Duodenal mucosa (tissue), 2 donors: ENCODE data around the gene AP3B2.
A peak's percentile ranks its signal among the peaks of the same experiment; 100 is the strongest.

Experiments
- H3K27ac ChIP-seq: one replicate; pipeline ENCODE4 v1.7.0; 2013; ENCODE audit warnings: low read depth, low read length
- H3K27me3 ChIP-seq, 2 donors: one replicate each; pipeline ENCODE4 v1.7.0; 2013; ENCODE audit warnings: low read length in 2 of 2, control low read depth in 1 of 2; ENCODE audit not compliant: insufficient read depth in 2 of 2, control insufficient read depth in 1 of 2
- H3K36me3 ChIP-seq, 2 donors: one replicate each; pipeline ENCODE4 v1.7.0; 2013; ENCODE audit warnings: low read length in 2 of 2, control low read depth in 1 of 2; ENCODE audit not compliant: insufficient read depth in 2 of 2, control insufficient read depth in 1 of 2
- H3K4me1 ChIP-seq, 2 donors: one replicate each; pipeline ENCODE4 v1.7.0; 2013; ENCODE audit warnings: low read length in 2 of 2, control low read depth in 1 of 2; ENCODE audit not compliant: insufficient read depth in 2 of 2, control insufficient read depth in 1 of 2
- H3K4me3 ChIP-seq, 2 donors: one replicate each; pipeline ENCODE4 v1.7.0; 2013; ENCODE audit warnings: low read length in 2 of 2, low read depth in 1 of 2
- H3K9ac ChIP-seq, 2 donors: one replicate each; pipeline ENCODE4 v1.7.0; 2013; ENCODE audit warnings: low read length in 2 of 2, low read depth in 1 of 2
- H3K9me3 ChIP-seq, 2 donors: one replicate each; pipeline ENCODE4 v1.7.0; 2013; ENCODE audit warnings: low read length in 2 of 2, control low read depth in 1 of 2; ENCODE audit not compliant: control insufficient read depth in 1 of 2

AP3B2 gene

DNA sequence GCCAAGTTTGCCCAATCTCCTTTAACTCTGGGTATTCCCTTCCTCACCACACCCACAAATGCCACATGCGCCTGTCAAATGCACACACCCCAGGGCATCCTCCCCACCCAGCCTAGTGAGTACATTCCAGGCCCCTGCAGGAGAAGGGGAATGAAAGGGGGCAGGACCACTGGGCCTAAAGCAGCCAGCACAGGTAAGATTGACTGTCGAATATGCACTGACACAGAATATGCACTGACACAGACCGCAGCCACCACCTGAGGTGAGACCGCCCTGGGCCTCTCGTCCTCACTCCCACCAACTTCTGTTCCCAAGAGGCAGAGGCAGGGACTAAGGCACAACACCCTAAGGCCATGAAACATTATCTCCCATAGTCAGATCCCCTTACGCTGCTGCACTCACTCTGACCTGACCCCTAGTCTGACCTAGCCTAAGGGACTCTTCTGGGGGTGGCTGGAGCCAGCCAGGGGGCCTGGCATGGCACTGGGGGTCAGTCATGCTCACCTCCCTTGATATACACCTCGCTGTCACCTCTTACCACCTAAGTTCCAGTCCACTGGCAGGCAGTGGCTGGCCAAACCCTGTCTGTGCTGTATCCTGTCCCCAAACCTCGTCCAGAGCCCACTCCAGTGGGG is 10.8 kb downstream of the AP3B2 start:
- Histone ChIP-seq H3K27ac (no peak overlapping the region), H3K4me1 (no peaks in the 10 kb centered on the region), H3K9me3 (no peaks in the 10 kb centered on the region), H3K4me3 (no peak overlapping the region), H3K9ac (no peak overlapping the region), H3K36me3 (no peaks in the 10 kb centered on the region), H3K27me3 (no peaks in the 10 kb centered on the region)

DNA sequence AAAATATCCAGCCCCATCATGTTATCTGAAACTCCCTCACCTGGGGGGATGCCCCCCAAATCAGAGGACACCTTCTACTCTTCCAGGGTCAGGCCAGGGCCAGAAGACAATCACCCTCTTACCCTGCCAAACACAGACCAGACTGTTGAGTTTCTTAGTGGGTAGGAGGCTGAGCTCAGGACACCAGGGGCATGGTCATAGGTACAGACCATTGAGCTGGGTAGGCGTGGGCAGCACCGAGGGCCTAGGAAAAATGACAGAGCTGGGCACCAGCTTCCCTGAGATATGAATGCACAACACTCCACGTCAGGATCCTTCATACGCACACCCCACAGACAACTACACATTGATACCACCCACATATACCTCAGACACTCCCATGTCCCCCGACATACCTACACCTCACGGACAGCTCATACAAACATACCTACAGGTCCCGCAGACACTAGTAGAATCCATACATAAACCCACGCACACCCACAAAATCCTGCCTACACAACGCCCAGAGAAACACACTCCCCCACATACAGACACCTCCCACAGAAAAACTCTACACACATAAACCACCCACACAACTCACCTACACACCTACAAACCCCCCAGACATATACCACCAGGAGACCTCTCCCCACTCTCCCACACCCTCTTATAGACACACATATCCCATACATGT is 11.8 kb downstream of the AP3B2 start:
- Histone ChIP-seq H3K4me3 (no peak overlapping the region), H3K9me3 (no peaks in the 10 kb centered on the region), H3K9ac (no peak overlapping the region), H3K27me3 (no peaks in the 10 kb centered on the region), H3K4me1 (no peaks in the 10 kb centered on the region), H3K27ac (no peak overlapping the region), H3K36me3 (no peaks in the 10 kb centered on the region)

DNA sequence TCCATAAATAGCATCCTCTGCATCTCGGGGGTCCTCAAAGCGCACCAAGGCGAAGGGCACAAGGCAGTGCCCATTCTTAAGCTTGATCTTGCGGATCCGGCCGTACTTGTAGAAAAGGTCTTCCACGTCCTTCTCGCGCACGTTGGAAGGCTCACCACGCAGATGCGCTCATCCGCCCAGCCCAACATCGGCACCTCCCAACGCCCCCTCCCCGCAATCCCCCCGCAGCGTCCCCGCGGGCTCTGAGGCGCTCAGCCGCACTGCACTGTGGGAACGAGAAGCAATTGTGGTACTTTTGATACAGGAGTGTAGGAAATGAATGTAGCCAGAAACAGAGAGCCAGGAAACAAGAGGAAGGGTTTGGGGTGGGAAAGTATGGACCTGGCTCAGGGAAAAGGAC is 17.5 kb downstream of the AP3B2 start:
- no peak overlapping the region for H3K27ac ChIP-seq
- H3K9me3 ChIP-seq, result no peaks in the 10 kb centered on the region
- H3K9ac ChIP-seq, result no peak overlapping the region

DNA sequence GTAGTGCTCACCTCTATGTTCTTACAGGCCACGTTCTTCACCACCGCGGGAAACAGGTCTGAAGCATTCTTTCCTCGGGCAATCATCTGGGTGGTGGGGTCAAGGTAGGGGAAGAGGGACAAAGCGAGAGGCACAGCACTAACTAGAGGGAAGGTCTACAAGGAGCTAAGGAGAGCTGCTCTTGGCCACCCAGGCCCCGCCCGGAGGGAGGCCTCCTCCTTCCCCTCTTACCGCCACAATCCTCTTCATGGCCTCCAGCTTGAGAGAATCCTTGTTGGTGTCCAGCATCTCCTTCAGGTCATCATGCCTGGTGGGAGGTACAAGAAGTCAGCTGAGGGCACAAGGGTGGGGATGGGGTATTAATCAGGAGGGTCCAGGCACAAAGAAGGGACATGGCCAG is 20.5 kb downstream of the AP3B2 start:
- no peaks in the 10 kb centered on the region for H3K36me3 ChIP-seq
- no peak overlapping the region for H3K9ac ChIP-seq
- H3K27ac ChIP-seq, result no peak overlapping the region
- H3K4me1 ChIP-seq, result no peaks in the 10 kb centered on the region
- no peak overlapping the region for H3K4me3 ChIP-seq
- H3K27me3 ChIP-seq, result no peaks in the 10 kb centered on the region
- no peaks in the 10 kb centered on the region for H3K9me3 ChIP-seq

More for the DNA sequence above, 17.5 kb downstream of the AP3B2 start:
- H3K36me3 ChIP-seq, result no peaks in the 10 kb centered on the region
- no peaks in the 10 kb centered on the region for H3K27me3 ChIP-seq
- H3K4me3 ChIP-seq, result no peak overlapping the region
- no peaks in the 10 kb centered on the region for H3K4me1 ChIP-seq

DNA sequence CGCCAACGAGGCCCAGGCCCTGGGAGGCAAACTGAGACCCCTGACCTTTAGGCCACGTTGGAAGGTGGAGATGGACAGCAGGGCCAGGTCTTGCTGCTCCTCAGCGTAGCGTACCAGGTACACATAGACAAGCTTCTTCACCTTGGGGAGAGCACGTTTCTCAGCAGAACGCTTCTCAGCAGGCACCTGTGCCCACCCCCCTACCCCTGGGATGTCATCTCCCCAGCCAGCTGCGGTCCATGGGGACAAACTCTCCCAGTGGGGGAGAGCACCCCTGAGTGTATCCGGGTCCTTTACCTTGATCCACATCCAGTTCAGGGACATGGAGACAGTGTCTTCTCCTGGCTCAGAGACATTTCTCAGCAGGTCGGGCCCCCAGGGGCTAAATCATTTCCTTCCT is 21.0 kb downstream of the AP3B2 start:
- Histone ChIP-seq H3K27ac (no peak overlapping the region), H3K4me3 (no peak overlapping the region), H3K4me1 (no peaks in the 10 kb centered on the region), H3K36me3 (no peaks in the 10 kb centered on the region), H3K9ac (no peak overlapping the region), H3K27me3 (no peaks in the 10 kb centered on the region), H3K9me3 (no peaks in the 10 kb centered on the region)

DNA sequence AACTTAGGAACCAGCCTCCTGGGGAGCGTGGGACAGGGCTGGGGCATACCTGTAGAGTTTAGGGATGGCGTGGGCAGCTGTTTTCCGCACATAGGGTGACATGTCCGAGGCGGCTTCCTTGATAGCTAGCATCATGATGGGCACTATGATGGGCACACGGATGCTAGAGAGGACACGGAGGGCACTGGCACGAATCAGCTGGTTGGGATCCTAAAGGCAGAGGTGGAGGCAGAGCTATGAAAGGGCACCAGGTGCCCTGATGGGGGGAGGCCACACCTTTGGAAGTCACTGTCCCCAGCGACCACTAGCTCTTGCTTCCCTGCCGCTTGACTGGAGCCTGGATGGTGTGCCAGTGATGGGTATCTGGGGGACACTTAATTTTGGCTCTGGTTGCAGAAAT is 28.3 kb downstream of the AP3B2 start:
- peaks cover 6 to 16% of the 10 kb centered on the region in 2 donors for H3K27me3 ChIP-seq
- no peaks in the 10 kb centered on the region for H3K9me3 ChIP-seq
- no peak overlapping the region for H3K9ac ChIP-seq
- no peaks in the 10 kb centered on the region for H3K36me3 ChIP-seq
- no peak overlapping the region for H3K27ac ChIP-seq
- H3K4me3 ChIP-seq, result no peak overlapping the region
- H3K4me1 ChIP-seq, result peaks cover 0 to 8% of the 10 kb centered on the region in 2 donors

DNA sequence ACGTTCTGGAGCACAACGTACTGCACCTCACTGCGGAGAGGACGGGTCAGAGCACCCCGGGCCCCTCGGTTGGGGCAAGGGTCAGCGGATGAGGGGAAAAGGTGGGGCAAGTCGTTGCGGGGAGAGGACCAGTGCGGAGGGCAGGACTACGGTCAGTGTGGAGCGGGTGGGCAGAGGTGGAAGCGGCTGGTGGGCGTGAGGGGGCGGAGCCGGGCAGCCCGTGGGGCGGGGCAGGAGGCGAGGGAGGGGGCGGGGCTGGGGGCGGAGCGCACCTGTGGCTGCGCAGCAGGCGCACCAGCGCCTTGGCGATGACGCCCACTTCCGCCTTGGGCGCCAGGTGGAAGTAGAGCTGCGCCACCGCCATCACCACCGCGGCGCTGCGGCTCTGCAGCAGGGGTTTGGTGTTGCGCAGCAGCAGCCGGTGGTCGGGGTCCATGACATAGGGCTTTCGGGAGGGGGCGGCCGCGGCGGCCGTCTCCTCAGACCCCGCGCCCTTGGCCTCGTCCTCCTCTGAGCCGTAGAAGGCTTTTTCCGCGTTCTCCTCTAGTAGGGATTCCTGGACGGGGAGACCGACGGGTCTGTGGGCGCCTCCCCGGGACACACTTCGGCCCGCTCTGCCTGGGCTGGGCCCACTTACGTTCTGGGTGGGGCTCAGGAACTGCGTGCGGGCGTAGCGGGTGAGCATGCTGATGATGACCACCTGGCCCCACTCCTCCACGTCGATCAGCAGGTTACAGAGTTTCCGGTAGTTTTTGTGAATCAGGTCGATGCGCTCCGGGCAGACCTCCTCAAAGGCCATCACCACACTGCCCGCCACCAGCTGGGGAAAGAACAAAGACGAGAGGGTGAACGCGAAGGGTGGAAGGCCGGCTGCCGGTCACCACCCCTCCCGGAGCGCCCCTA is 29.2 kb downstream of the AP3B2 start:
- H3K36me3 ChIP-seq, result no peaks in the 10 kb centered on the region
- H3K27ac ChIP-seq, result no peak overlapping the region
- peak overlapping the region in 1 of 2 donors; percentile 18 for H3K9ac ChIP-seq
- H3K4me3 ChIP-seq, result peak overlapping the region; percentile 74 to 76
- H3K9me3 ChIP-seq, result no peaks in the 10 kb centered on the region
- H3K4me1 ChIP-seq, result peaks cover 0 to 8% of the 10 kb centered on the region in 2 donors
- peaks cover 6 to 16% of the 10 kb centered on the region in 2 donors for H3K27me3 ChIP-seq

DNA sequence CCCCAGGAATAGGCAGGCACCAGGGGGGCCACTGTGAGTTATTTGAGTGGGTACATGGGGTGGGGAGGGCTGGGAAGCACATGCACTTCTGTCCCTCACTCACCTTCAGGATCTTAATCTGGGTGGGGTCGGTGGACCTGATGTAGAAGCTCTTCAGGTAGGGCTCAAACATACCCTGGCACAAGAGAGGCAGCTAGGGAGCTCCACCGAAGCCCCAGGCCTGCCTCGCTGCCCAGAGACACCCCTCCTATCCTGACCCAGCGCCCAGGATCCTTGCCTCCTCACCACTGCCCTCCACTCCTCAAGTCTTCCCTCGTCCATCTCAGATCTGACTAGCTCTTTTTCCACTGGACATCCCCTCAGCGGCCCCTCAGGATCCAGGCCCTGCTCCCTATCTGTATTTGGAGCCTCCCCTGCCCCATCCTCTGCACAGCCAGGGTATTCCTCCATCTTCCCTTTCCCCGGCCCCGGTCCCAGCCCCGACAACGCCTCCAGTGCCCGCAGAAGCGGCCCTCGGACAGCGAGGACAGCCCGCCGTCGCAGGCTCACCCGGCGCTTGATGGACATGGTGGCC is 30.0 kb downstream of the AP3B2 start:
- Histone ChIP-seq H3K4me3 (peak overlapping the region; percentile 24 to 61), H3K4me1 (peaks cover 0 to 8% of the 10 kb centered on the region in 2 donors), H3K9ac (no peak overlapping the region), H3K27me3 (peaks cover 6 to 16% of the 10 kb centered on the region in 2 donors), H3K36me3 (no peaks in the 10 kb centered on the region), H3K27ac (no peak overlapping the region), H3K9me3 (no peaks in the 10 kb centered on the region)

DNA sequence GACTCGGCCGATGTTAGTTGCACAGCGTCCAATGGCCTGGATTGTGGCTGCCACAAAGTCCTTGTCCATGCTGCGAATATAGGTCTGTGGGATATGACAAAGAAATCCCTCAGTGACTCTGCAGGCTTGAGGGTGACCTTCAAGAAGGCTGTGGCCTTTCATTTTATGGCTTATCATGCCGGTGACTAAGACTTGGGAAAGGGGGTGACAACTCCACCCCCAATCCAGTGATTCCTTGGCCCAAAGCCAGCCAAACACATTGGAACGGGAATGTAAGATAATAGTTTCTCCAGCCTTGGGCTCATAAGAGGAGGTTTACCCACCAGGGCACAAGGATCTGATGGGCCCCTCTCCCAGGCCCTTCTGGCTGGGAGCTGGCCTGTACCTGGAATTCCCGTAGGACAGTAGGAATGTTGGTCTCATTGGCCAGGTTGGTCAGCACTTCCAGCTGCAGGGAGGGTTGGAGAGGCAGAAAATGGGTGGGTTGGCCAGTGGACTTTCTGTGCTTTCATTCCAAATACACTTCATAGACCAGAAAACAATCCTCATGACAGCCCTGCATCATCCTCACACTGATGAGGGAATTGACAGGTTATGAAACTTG is 31.9 kb downstream of the AP3B2 start:
- Histone ChIP-seq H3K27ac (no peak overlapping the region), H3K4me3 (no peak overlapping the region), H3K36me3 (no peaks in the 10 kb centered on the region), H3K27me3 (peaks cover 6 to 16% of the 10 kb centered on the region in 2 donors), H3K4me1 (peaks cover 0 to 8% of the 10 kb centered on the region in 2 donors), H3K9me3 (no peaks in the 10 kb centered on the region), H3K9ac (no peak overlapping the region)
